Activated CD8-positive, alpha-beta T cell treated with anti-CD3 and anti-CD28 coated beads, Interleukin-2, amount 10 ng/mL, durations not matched to agents 7 days and 5 days (primary cell): ENCODE results near the gene ATXN1. TPM values are rescaled to one million over a fixed set of nuclear protein-coding genes. Genes with fewer than 3 reads are reported as not detected.
A peak's percentile ranks its signal among the peaks of the same experiment; 100 is the strongest.

Experiments used
- ATAC-seq: fragments of 150-1000 bp; cut with Tn5 transposase; one replicate; pipeline ENCODE4 v1.10.0; 2021; ENCODE audit warnings: moderate library complexity
- CTCF ChIA-PET: fragments of 350-600 bp; sonication (Branson Sonifier 250); formaldehyde crosslinking; loops from one replicate; lab custom pipeline; 2021; ENCODE audit warnings: antibody characterized with exemption; lab: Charles Lee
- POLR2A ChIA-PET: fragments of 350-600 bp; sonication (Branson Sonifier 250); formaldehyde crosslinking; loops from one replicate; lab custom pipeline; 2021; ENCODE audit warnings: antibody characterized with exemption; lab: Charles Lee
- DNase-seq: peaks from one replicate; pipeline ENCODE4 v3.0.0-alpha.2; 2020
- H3K27ac Mint-ChIP-seq: one replicate; pipeline ENCODE4 v1.8.0; 2021; ENCODE audit warnings: mild to moderate bottlenecking, mixed read lengths
- H3K27me3 Mint-ChIP-seq: one replicate; pipeline ENCODE4 v1.8.0; 2021; ENCODE audit warnings: low read depth, mixed read lengths
- H3K36me3 Mint-ChIP-seq: one replicate; pipeline ENCODE4 v1.8.0; 2021; ENCODE audit warnings: low read depth, mixed read lengths
- H3K4me1 Mint-ChIP-seq: one replicate; pipeline ENCODE4 v1.8.0; 2021; ENCODE audit warnings: low read depth, mixed read lengths
- H3K4me3 Mint-ChIP-seq: one replicate; pipeline ENCODE4 v1.8.0; 2021; ENCODE audit warnings: mild to moderate bottlenecking, mixed read lengths
- H3K9me3 Mint-ChIP-seq: one replicate; pipeline ENCODE4 v1.8.0; 2022; ENCODE audit warnings: mixed read lengths; ENCODE audit not compliant: insufficient read depth
- total RNA-seq, 2 experiments: library from RNA; stranded (reverse); gene quantifications; one replicate each; pipeline ENCODE4 v1.2.3, GENCODE V29; 2021

The ATXN1 gene
- total RNA-seq, 2 experiments from 2014 or later, result 36.7 to 42.9 TPM

- ATAC-seq (peak; percentile 29), DNase-seq (no peak)
- ChIA-PET CTCF (interaction anchor here (0.7 to 1.0 kb wide), 2 partner anchors 107 to 143 kb away, joined by 3 to 4 read pairs; partner anchors contain the start of gene ATXN1), POLR2A (interaction anchor here (0.6 to 1.0 kb wide), 2 partner anchors 36 to 174 kb away, joined by 3 read pairs; no protein-coding TSS in a partner anchor)
- Mint-ChIP-seq H3K4me3 (peak overlapping the region; percentile 40), H3K27ac (peak overlapping the region; percentile 80), H3K9me3 (no peaks in the 10 kb centered on the region), H3K27me3 (no peaks in the 10 kb centered on the region), H3K4me1 (peaks cover 78% of the 10 kb centered on the region), H3K36me3 (peaks cover 42% of the 10 kb centered on the region)
These were observed 106.6 kb downstream of the ATXN1 start for GRCh38 chr6:16654701-16655100.

GRCh38 chr6:16653226-16653625 is 108.0 kb downstream of the ATXN1 start:
- DNase-seq (no peak), ATAC-seq (no peak)
- ChIA-PET CTCF (interaction anchor here (1.0 to 4.0 kb wide), 4 partner anchors 20 to 141 kb away, joined by 3 to 29 read pairs (median 6); partner anchors contain the start of gene ATXN1), POLR2A (interaction anchor here (0.6 kb wide), 1 partner anchor 108 kb away, joined by 3 read pairs; the partner anchor contains the start of gene ATXN1)
- Mint-ChIP-seq H3K9me3 (no peaks in the 10 kb centered on the region), H3K27me3 (no peaks in the 10 kb centered on the region), H3K36me3 (peaks cover 41% of the 10 kb centered on the region), H3K27ac (peak overlapping the region; percentile 87), H3K4me1 (peaks cover 65% of the 10 kb centered on the region), H3K4me3 (no peak overlapping the region)

- Mint-ChIP-seq H3K27me3 (no peaks in the 10 kb centered on the region), H3K27ac (peak overlapping the region; percentile 87), H3K9me3 (no peaks in the 10 kb centered on the region), H3K4me3 (peak overlapping the region; percentile 16), H3K36me3 (peaks cover 33% of the 10 kb centered on the region), H3K4me1 (peaks cover 53% of the 10 kb centered on the region)
- ChIA-PET CTCF (interaction anchor here (0.8 to 4.0 kb wide), 16 partner anchors 11 to 328 kb away, joined by 3 to 29 read pairs (median 5); partner anchors contain the start of gene ATXN1), POLR2A (interaction anchor here (0.7 to 2.0 kb wide), 6 partner anchors 17 to 111 kb away, joined by 3 to 13 read pairs (median 4); no protein-coding TSS in a partner anchor)
- DNase-seq (peak; percentile 45), ATAC-seq (peak; percentile 90)
These were observed 109.4 kb downstream of the ATXN1 start for GRCh38 chr6:16651871-16652270.

GRCh38 chr6:16649890-16650289 is 111.4 kb downstream of the ATXN1 start:
- ChIA-PET CTCF (interaction anchor here (1.0 to 4.0 kb wide), 3 partner anchors 15 to 113 kb away, joined by 4 to 29 read pairs (median 4); partner anchors contain the start of gene ATXN1), POLR2A (no interaction called here)
- Mint-ChIP-seq H3K4me1 (peaks cover 45% of the 10 kb centered on the region), H3K27me3 (no peaks in the 10 kb centered on the region), H3K36me3 (peaks cover 28% of the 10 kb centered on the region), H3K9me3 (no peaks in the 10 kb centered on the region), H3K27ac (no peak overlapping the region), H3K4me3 (no peak overlapping the region)
- no peak for DNase-seq
- no peak for ATAC-seq

- H3K4me1 Mint-ChIP-seq, result peaks cover 39% of the 10 kb centered on the region
- DNase-seq, result no peak
- no peaks in the 10 kb centered on the region for H3K27me3 Mint-ChIP-seq
- H3K36me3 Mint-ChIP-seq, result peaks cover 26% of the 10 kb centered on the region
- ChIA-PET POLR2A (no interaction called here), CTCF (interaction anchor here (1.0 to 1.2 kb wide), 2 partner anchors 14 to 114 kb away, joined by 4 read pairs; no protein-coding TSS in a partner anchor)
- no peak for ATAC-seq
- H3K27ac Mint-ChIP-seq, result no peak overlapping the region
- no peak overlapping the region for H3K4me3 Mint-ChIP-seq
- no peaks in the 10 kb centered on the region for H3K9me3 Mint-ChIP-seq
These were observed 112.0 kb downstream of the ATXN1 start for GRCh38 chr6:16649241-16649640.

GRCh38 chr6:16648003-16648402 is 113.3 kb downstream of the ATXN1 start:
- Mint-ChIP-seq H3K4me3 (no peak overlapping the region), H3K36me3 (peaks cover 31% of the 10 kb centered on the region), H3K27me3 (no peaks in the 10 kb centered on the region), H3K27ac (no peak overlapping the region), H3K4me1 (peaks cover 26% of the 10 kb centered on the region), H3K9me3 (no peaks in the 10 kb centered on the region)
- ATAC-seq (no peak), DNase-seq (no peak)
- POLR2A ChIA-PET, result no interaction called here
- CTCF ChIA-PET, result interaction anchor here (0.6 kb wide), 1 partner anchor 134 kb away, joined by 3 read pairs; no protein-coding TSS in a partner anchor

- H3K4me3 Mint-ChIP-seq, result no peak overlapping the region
- H3K27me3 Mint-ChIP-seq, result no peaks in the 10 kb centered on the region
- no peak overlapping the region for H3K27ac Mint-ChIP-seq
- ChIA-PET POLR2A (no interaction called here), CTCF (no interaction called here)
- H3K36me3 Mint-ChIP-seq, result peaks cover 28% of the 10 kb centered on the region
- H3K4me1 Mint-ChIP-seq, result peaks cover 20% of the 10 kb centered on the region
- no peaks in the 10 kb centered on the region for H3K9me3 Mint-ChIP-seq
- DNase-seq (no peak), ATAC-seq (no peak)
These were observed 113.8 kb downstream of the ATXN1 start for GRCh38 chr6:16647422-16647821.

- no peaks in the 10 kb centered on the region for H3K9me3 Mint-ChIP-seq
- H3K4me3 Mint-ChIP-seq, result no peak overlapping the region
- peaks cover 6% of the 10 kb centered on the region for H3K4me1 Mint-ChIP-seq
- POLR2A ChIA-PET, result no interaction called here
- peaks cover 29% of the 10 kb centered on the region for H3K36me3 Mint-ChIP-seq
- no peaks in the 10 kb centered on the region for H3K27me3 Mint-ChIP-seq
- H3K27ac Mint-ChIP-seq, result no peak overlapping the region
- ATAC-seq, result no peak
- no peak for DNase-seq
- CTCF ChIA-PET, result interaction anchor here (1.7 kb wide), 1 partner anchor 119 kb away, joined by 4 read pairs; no protein-coding TSS in a partner anchor
These were observed 116.6 kb downstream of the ATXN1 start for GRCh38 chr6:16644540-16645250.

GRCh38 chr6:16639684-16640480 is 121.4 kb downstream of the ATXN1 start:
- no peak for DNase-seq
- no peak overlapping the region for H3K4me3 Mint-ChIP-seq
- POLR2A ChIA-PET, result no interaction called here
- H3K36me3 Mint-ChIP-seq, result peaks cover 48% of the 10 kb centered on the region
- no peak overlapping the region for H3K27ac Mint-ChIP-seq
- peaks cover 22% of the 10 kb centered on the region for H3K4me1 Mint-ChIP-seq
- ATAC-seq, result no peak
- H3K9me3 Mint-ChIP-seq, result no peaks in the 10 kb centered on the region
- CTCF ChIA-PET, result interaction anchor here (1.3 to 1.5 kb wide), 2 partner anchors 12 to 131 kb away, joined by 3 to 4 read pairs; no protein-coding TSS in a partner anchor
- H3K27me3 Mint-ChIP-seq, result no peaks in the 10 kb centered on the region

- ChIA-PET CTCF (no interaction called here), POLR2A (no interaction called here)
- H3K4me1 Mint-ChIP-seq, result peaks cover 38% of the 10 kb centered on the region
- no peak overlapping the region for H3K27ac Mint-ChIP-seq
- H3K9me3 Mint-ChIP-seq, result no peaks in the 10 kb centered on the region
- H3K27me3 Mint-ChIP-seq, result no peaks in the 10 kb centered on the region
- ATAC-seq (no peak), DNase-seq (no peak)
- peaks cover 40% of the 10 kb centered on the region for H3K36me3 Mint-ChIP-seq
- H3K4me3 Mint-ChIP-seq, result no peak overlapping the region
These were observed 123.6 kb downstream of the ATXN1 start for GRCh38 chr6:16637635-16638034.

GRCh38 chr6:16635810-16636602 is 125.3 kb downstream of the ATXN1 start:
- H3K27ac Mint-ChIP-seq, result peak overlapping the region; percentile 57
- H3K27me3 Mint-ChIP-seq, result no peaks in the 10 kb centered on the region
- CTCF ChIA-PET, result interaction anchor here (1.3 kb wide), 1 partner anchor 14 kb away, joined by 4 read pairs; no protein-coding TSS in a partner anchor
- H3K36me3 Mint-ChIP-seq, result peaks cover 35% of the 10 kb centered on the region
- H3K4me3 Mint-ChIP-seq, result no peak overlapping the region
- no peaks in the 10 kb centered on the region for H3K9me3 Mint-ChIP-seq
- POLR2A ChIA-PET, result interaction anchor here (0.6 kb wide), 1 partner anchor 365 kb away, joined by 3 read pairs; no protein-coding TSS in a partner anchor
- ATAC-seq (no peak), DNase-seq (no peak)
- H3K4me1 Mint-ChIP-seq, result peaks cover 42% of the 10 kb centered on the region
